GM23338 (cell line): ENCODE measurements around the gene GAB2.

Experiments
- EZH2phosphoT487 ChIP-seq: fragments of 200-600 bp; sonication (generic); IDR thresholded peaks from one replicate; pipeline ENCODE4 v1.8.1; 2018; ENCODE audit warnings: antibody characterized with exemption; ENCODE audit not compliant: unreplicated experiment
- TF ChIP-seq, protein P1 (sequence below): IDR thresholded peaks from one replicate; pipeline ENCODE4 v1.6.1; 2018; ENCODE audit warnings: antibody characterized with exemption; ENCODE audit not compliant: unreplicated experiment
- TF ChIP-seq, protein P2 (sequence below), 2 experiments: fragments of 200-600 bp in 1 of 2; sonication (generic) in 1 of 2; conservative IDR thresholded peaks; 2 replicates each; pipeline versions ENCODE4 v1.5.1 to v1.6.1; 2016 to 2017; ENCODE audit warnings: antibody characterized with exemption in 2 of 2, low read depth in 2 of 2, mild to moderate bottlenecking in 2 of 2, moderate library complexity in 1 of 2

DNA sequence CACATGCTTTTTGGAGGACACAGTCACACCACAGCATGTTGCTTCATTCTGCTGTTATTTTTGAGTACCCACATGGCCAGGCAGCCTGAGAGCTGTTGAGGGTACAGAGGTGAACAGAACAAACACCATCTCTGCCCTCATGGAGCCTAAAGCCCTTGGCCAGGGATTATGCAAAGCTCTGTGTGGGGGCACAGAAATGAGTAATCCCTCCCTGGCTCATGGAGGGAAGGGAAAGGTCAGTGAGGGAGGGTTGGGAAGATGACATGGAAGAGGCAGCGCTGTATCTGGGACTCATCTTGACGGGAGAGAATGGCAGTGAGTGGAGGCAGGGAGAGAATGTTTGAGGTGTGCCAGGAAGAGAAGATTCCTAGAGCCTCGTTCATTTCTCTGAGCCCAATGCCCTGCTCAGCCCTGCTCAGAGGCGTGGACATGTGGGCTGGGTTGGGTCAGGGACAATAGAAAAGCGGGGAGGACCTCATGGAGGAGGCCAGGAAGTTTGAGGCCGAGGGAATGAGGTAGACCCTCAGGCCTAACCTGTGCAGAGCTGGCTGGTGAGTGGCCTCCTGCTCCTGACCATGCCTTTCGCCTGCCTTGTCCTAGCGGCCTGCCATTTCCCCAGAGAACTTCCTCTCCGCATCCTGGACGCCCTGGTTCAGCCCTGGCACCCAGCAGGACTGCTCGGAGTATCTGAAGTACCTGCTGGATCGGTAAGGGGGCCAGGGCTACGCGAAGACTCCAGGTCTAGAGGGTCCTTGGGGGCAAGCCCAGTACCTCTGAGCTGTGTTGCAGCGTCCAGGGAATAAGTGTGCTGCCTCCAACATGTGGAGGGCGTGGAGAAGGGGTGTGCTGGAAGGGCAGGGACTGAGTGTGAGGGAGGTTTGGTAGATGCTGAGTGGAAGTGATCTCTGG lies 209.1 kb downstream of the GAB2 start:
- TF ChIP-seq, protein P1, sequence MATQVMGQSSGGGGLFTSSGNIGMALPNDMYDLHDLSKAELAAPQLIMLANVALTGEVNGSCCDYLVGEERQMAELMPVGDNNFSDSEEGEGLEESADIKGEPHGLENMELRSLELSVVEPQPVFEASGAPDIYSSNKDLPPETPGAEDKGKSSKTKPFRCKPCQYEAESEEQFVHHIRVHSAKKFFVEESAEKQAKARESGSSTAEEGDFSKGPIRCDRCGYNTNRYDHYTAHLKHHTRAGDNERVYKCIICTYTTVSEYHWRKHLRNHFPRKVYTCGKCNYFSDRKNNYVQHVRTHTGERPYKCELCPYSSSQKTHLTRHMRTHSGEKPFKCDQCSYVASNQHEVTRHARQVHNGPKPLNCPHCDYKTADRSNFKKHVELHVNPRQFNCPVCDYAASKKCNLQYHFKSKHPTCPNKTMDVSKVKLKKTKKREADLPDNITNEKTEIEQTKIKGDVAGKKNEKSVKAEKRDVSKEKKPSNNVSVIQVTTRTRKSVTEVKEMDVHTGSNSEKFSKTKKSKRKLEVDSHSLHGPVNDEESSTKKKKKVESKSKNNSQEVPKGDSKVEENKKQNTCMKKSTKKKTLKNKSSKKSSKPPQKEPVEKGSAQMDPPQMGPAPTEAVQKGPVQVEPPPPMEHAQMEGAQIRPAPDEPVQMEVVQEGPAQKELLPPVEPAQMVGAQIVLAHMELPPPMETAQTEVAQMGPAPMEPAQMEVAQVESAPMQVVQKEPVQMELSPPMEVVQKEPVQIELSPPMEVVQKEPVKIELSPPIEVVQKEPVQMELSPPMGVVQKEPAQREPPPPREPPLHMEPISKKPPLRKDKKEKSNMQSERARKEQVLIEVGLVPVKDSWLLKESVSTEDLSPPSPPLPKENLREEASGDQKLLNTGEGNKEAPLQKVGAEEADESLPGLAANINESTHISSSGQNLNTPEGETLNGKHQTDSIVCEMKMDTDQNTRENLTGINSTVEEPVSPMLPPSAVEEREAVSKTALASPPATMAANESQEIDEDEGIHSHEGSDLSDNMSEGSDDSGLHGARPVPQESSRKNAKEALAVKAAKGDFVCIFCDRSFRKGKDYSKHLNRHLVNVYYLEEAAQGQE: no peak
- TF ChIP-seq, protein P2, sequence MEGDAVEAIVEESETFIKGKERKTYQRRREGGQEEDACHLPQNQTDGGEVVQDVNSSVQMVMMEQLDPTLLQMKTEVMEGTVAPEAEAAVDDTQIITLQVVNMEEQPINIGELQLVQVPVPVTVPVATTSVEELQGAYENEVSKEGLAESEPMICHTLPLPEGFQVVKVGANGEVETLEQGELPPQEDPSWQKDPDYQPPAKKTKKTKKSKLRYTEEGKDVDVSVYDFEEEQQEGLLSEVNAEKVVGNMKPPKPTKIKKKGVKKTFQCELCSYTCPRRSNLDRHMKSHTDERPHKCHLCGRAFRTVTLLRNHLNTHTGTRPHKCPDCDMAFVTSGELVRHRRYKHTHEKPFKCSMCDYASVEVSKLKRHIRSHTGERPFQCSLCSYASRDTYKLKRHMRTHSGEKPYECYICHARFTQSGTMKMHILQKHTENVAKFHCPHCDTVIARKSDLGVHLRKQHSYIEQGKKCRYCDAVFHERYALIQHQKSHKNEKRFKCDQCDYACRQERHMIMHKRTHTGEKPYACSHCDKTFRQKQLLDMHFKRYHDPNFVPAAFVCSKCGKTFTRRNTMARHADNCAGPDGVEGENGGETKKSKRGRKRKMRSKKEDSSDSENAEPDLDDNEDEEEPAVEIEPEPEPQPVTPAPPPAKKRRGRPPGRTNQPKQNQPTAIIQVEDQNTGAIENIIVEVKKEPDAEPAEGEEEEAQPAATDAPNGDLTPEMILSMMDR (conservative IDR thresholded peaks at IDR 0.05; ENCODE audit: low read depth in 2 of 2): no peak
- no peak for TF ChIP-seq EZH2phosphoT487
